B cell (primary cell): Measurements from ENCODE around the gene PRKAG2.

ENCODE experiments used
- EZH2 ChIP-seq: IDR thresholded peaks from 2 replicates; pipeline ENCODE4 v1.6.1; 2012; ENCODE audit warnings: borderline replicate concordance, low read depth, mild to moderate bottlenecking, moderate library complexity, low read length; ENCODE audit not compliant: insufficient read depth, poor library complexity, severe bottlenecking
- TF ChIP-seq, protein P1 (sequence below): fragments of 200-600 bp; IDR thresholded peaks from one replicate; pipeline ENCODE4 v1.8.0; 2022; ENCODE audit warnings: antibody characterized with exemption, mild to moderate bottlenecking

DNA sequence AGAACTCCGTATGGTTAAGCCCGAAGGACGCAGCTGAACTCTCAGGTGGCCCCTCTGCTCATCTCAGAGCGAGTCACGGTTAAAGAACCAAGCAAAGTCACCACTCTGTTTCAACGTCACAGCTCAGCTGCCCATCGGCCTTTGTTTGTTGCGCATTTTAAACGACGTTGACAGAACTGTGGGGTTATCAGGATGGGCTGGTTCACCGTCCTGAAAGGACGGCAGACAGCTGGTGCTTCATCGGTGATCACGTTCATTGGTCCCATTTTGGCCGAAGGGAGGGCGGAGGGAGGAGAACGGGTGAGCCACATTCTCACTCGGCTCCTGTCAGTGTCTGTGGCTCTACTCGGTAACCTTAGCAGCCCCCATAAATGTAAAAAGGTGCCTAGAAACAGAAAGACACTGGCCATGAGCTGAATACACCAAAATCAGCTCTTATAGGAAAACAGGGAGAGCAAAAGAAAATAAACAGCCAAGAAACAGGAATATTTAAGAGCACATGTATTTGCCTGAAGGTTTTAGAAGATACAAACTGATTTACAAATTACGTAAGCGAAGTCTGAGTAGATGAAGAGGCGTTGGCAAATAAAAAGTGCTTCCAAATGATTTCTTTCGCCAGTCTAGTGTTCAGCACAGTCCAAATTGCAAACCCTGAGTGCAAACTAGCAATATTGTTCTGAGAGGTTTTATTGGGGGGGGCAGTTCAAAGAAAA is 8.4 kb downstream of the PRKAG2 start:
- TF ChIP-seq, protein P1, sequence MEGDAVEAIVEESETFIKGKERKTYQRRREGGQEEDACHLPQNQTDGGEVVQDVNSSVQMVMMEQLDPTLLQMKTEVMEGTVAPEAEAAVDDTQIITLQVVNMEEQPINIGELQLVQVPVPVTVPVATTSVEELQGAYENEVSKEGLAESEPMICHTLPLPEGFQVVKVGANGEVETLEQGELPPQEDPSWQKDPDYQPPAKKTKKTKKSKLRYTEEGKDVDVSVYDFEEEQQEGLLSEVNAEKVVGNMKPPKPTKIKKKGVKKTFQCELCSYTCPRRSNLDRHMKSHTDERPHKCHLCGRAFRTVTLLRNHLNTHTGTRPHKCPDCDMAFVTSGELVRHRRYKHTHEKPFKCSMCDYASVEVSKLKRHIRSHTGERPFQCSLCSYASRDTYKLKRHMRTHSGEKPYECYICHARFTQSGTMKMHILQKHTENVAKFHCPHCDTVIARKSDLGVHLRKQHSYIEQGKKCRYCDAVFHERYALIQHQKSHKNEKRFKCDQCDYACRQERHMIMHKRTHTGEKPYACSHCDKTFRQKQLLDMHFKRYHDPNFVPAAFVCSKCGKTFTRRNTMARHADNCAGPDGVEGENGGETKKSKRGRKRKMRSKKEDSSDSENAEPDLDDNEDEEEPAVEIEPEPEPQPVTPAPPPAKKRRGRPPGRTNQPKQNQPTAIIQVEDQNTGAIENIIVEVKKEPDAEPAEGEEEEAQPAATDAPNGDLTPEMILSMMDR = no peak
- TF ChIP-seq EZH2 = no peak
